Breast epithelium (tissue), 4 donors: Measurements from ENCODE around the gene CLHC1. TPM values are rescaled to one million over a fixed set of nuclear protein-coding genes. Genes with fewer than 3 reads are reported as not detected.

Source experiments
- DNase-seq, 2 donors: peaks; one replicate each; pipeline ENCODE4 v3.0.0-alpha.2; 2019; ENCODE audit warnings: low spot score in 2 of 2
- H3K27ac ChIP-seq, 2 donors: fragments of 200-600 bp; sonication (generic) in 1 of 2; one replicate each; pipeline ENCODE4 v1.5.1; 2016 to 2019; ENCODE audit warnings: mild to moderate bottlenecking in 1 of 2
- H3K27me3 ChIP-seq, 2 donors: fragments of 200-600 bp; sonication (generic) in 1 of 2; one replicate each; pipeline versions ENCODE4 v1.5.1 to v1.6.0; 2017 to 2019; ENCODE audit warnings: control low read depth in 1 of 2, mild to moderate bottlenecking in 1 of 2
- H3K36me3 ChIP-seq: fragments of 200-600 bp; one replicate; pipeline ENCODE4 v1.5.1; 2019
- H3K4me1 ChIP-seq, 2 donors: fragments of 200-600 bp; sonication (generic); one replicate each; pipeline ENCODE4 v1.5.1; 2016 to 2019; ENCODE audit warnings: control low read depth in 1 of 2
- H3K4me3 ChIP-seq, 3 donors: fragments of 200-600 bp; sonication (generic); 1 replicate in 2 of 3; 2 replicates in 1 of 3; pipeline ENCODE4 v1.5.1; 2016 to 2019; ENCODE audit warnings: mild to moderate bottlenecking in 3 of 3, moderate library complexity in 2 of 3
- H3K9me3 ChIP-seq, 2 donors: fragments of 200-600 bp; sonication (generic) in 1 of 2; one replicate each; pipeline ENCODE4 v1.5.1; 2016 to 2019; ENCODE audit warnings: control low read depth in 1 of 2
- POLR2A ChIP-seq: fragments of 450-650 bp; IDR thresholded peaks from one replicate; pipeline ENCODE4 v1.6.1; 2016; ENCODE audit warnings: antibody characterized with exemption, mild to moderate bottlenecking, moderate library complexity
- POLR2AphosphoS5 ChIP-seq, 3 donors: sonication (generic); formaldehyde crosslinking; IDR thresholded peaks; one replicate each; pipeline ENCODE4 v1.6.1; 2017; ENCODE audit warnings: antibody characterized with exemption in 3 of 3
- intact Hi-C: fragments of 100-400 bp; cut with DNase I; formaldehyde crosslinking; loops from one replicate; pipeline ENCODE4 v1.15.1; 2023; ENCODE audit warnings: low total_unique reads
- total RNA-seq, 3 donors: library from RNA; depleted of rRNA; stranded (reverse); fragments of >200 nt; gene quantifications; one replicate each; pipeline ENCODE4 v1.1.0, GENCODE V29; 2016
- TF ChIP-seq, protein P1 (sequence below), 3 donors: fragments of 450-650 bp; IDR thresholded peaks; one replicate each; pipeline ENCODE4 v1.5.1; 2016 to 2017; ENCODE audit warnings: antibody characterized with exemption in 3 of 3, mild to moderate bottlenecking in 3 of 3, moderate library complexity in 3 of 3

CLHC1 gene
- total RNA-seq, 3 donors from 2014 or later: 3.5 to 20.8 (median 17.7) TPM

DNA sequence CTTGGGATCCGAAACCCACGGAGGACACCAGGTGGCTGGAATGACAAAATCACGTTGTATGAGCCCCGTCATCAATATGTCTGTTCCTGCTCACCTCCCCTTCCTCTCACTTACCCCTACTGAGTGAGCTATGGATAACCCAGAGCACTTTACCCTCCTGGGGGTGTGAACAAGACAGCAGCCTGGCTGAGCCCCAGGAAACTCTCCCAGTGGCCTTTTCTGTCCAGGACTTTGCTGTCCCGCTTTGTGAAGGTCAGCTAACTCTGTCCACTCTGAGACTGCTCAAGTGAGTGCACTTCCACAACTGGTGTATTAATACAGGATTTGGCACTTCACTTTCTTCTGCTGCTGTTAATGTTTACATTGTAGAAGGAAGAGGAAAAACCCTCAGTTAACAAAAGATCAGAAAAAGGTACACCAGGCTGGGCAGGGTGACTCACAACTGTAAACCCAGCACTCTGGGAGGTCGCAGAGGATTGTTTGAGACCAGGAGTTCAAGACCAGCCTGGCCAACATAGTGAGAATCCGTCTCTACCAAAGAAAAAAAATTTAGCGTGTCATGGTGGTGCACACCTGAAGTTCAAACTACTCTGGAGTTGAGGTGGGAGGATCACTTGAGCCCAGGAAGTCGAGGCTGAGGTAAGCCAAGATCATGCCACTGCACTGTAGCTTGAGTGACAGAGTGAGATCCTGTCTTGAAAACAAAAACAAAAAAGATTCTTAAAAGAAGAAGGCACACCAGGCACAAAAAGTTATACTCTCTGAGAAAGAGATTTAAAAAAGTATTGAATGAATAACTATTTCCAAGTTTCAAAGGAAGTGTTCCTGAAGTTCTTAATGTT lies 90.3 kb downstream of the CLHC1 start:
- no peak overlapping the region for H3K27ac ChIP-seq
- H3K27me3 ChIP-seq: no peaks in the 10 kb centered on the region
- H3K36me3 ChIP-seq: no peaks in the 10 kb centered on the region
- H3K4me1 ChIP-seq: no peaks in the 10 kb centered on the region
- no peak for DNase-seq
- intact Hi-C loops: no loop called here
- H3K9me3 ChIP-seq: no peaks in the 10 kb centered on the region
- no peak overlapping the region for H3K4me3 ChIP-seq
- TF ChIP-seq POLR2A (no peak), POLR2AphosphoS5 (IDR thresholded peaks at IDR 0.05) (no peak)
- TF ChIP-seq, protein P1, sequence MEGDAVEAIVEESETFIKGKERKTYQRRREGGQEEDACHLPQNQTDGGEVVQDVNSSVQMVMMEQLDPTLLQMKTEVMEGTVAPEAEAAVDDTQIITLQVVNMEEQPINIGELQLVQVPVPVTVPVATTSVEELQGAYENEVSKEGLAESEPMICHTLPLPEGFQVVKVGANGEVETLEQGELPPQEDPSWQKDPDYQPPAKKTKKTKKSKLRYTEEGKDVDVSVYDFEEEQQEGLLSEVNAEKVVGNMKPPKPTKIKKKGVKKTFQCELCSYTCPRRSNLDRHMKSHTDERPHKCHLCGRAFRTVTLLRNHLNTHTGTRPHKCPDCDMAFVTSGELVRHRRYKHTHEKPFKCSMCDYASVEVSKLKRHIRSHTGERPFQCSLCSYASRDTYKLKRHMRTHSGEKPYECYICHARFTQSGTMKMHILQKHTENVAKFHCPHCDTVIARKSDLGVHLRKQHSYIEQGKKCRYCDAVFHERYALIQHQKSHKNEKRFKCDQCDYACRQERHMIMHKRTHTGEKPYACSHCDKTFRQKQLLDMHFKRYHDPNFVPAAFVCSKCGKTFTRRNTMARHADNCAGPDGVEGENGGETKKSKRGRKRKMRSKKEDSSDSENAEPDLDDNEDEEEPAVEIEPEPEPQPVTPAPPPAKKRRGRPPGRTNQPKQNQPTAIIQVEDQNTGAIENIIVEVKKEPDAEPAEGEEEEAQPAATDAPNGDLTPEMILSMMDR (IDR thresholded peaks at IDR 0.05): no peak

DNA sequence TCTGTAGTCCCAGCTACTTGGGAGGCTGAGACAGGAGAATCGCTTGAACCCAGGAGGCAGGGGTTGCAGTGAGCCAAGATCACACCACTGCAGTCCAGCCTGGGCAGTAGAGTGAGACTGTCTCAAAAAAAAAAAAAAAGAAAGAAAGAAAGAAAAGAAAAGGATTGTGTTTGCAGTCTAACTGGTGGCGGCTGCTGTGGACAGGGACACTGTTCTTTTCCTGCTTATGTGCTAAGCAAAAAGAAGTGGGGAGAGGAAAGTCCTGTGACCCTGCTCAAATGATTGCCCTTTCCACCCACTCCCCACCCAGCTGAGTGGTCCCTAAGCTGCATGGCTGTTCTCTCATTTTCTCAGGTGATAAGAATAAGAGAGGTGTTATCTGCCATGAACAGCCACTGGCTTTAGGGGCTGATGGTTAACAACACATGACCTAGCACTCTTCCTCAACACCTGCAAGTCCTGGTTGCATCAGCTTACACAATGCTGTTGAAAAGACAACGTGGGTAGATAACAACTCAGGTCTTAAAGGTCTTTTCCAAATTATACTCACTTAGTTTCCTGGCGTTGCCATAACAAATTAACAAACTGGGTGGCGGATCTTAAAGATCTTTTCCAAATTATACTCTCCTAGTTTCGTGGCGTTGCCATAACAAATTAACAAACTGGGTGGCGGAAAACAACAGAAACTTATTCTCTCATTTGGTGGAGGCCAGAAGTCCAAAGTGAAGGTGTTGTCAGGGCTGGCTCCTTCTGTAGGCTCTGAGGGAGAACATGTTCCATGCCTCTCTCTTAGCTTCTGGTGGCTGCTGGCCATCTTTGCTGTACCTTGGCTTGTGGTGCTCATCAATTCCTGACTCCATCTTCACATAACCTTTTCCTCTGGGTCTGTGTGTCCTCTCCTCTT lies 91.5 kb downstream of the CLHC1 start:
- Histone ChIP-seq H3K9me3 (no peaks in the 10 kb centered on the region), H3K27ac (no peak overlapping the region), H3K36me3 (no peaks in the 10 kb centered on the region), H3K4me3 (no peak overlapping the region), H3K27me3 (no peaks in the 10 kb centered on the region), H3K4me1 (no peaks in the 10 kb centered on the region)
- TF ChIP-seq POLR2AphosphoS5 (IDR thresholded peaks at IDR 0.05): no peak
- no peak for TF ChIP-seq POLR2A
- TF ChIP-seq, protein P1 (IDR thresholded peaks at IDR 0.05): no peak
- intact Hi-C loops: no loop called here
- DNase-seq: no peak

DNA sequence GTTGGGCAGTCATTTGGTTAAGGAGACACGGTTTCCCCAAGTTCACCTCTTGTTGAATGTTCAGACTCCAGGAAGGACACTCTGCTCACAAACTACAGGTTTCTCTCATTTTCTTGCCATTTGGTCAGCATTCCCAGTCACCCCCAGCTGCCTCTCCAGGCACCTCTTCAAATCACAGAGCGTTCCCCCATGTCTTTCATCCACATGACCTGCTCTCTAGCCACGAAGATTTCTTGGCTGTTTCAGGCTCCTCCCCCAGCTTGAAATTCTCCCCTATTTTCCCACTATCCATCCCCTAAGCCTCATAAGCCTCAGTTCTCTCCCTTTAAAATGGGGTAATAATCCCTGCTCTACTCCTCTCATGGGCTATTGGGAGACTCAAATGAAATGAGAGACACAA lies 92.8 kb downstream of the CLHC1 start:
- H3K4me3 ChIP-seq: no peak overlapping the region
- TF ChIP-seq POLR2A (no peak), POLR2AphosphoS5 (IDR thresholded peaks at IDR 0.05) (no peak)
- TF ChIP-seq, protein P1 (IDR thresholded peaks at IDR 0.05): no peak
- intact Hi-C loops: no loop called here
- no peaks in the 10 kb centered on the region for H3K27me3 ChIP-seq
- no peak overlapping the region for H3K27ac ChIP-seq
- DNase-seq: no peak
- no peaks in the 10 kb centered on the region for H3K9me3 ChIP-seq
- H3K36me3 ChIP-seq: no peaks in the 10 kb centered on the region
- H3K4me1 ChIP-seq: peaks cover 3% of the 10 kb centered on the region in 2 donors

- intact Hi-C loops: no loop called here
- TF ChIP-seq POLR2AphosphoS5 (IDR thresholded peaks at IDR 0.05) (no peak), POLR2A (no peak)
- TF ChIP-seq, protein P1 (IDR thresholded peaks at IDR 0.05): no peak
- Histone ChIP-seq H3K27ac (no peak overlapping the region), H3K4me1 (peaks cover 5% of the 10 kb centered on the region in 2 donors), H3K4me3 (no peak overlapping the region), H3K9me3 (no peaks in the 10 kb centered on the region), H3K27me3 (no peaks in the 10 kb centered on the region), H3K36me3 (no peaks in the 10 kb centered on the region)
- DNase-seq: no peak
These were observed 93.2 kb downstream of the CLHC1 start for GRCh38 chr2:55138882-55139229.
